ES-I3 (cell line): Measurements from ENCODE around the gene CORO2B.
"Not testable (repeated sequence)": the region's sequence is repeated elsewhere in the genome, so short reads cannot be mapped to it uniquely, and the experiment has no call there.

ENCODE experiments used
- H3K36me3 ChIP-seq: 2 replicates; pipeline ENCODE4 v1.6.1; 2013; ENCODE audit warnings: mild to moderate bottlenecking, low read length, control low read depth, moderate library complexity; ENCODE audit not compliant: insufficient read depth
- H3K4me1 ChIP-seq: 2 replicates; pipeline ENCODE4 v1.6.1; 2013; ENCODE audit warnings: mild to moderate bottlenecking, control low read depth, low read length; ENCODE audit not compliant: insufficient read depth
- H3K9ac ChIP-seq: 2 replicates; pipeline ENCODE4 v1.6.1; 2013; ENCODE audit warnings: low read depth, mild to moderate bottlenecking, low read length, moderate library complexity
- H3K9me3 ChIP-seq: 2 replicates; pipeline ENCODE4 v1.6.1; 2013; ENCODE audit warnings: mild to moderate bottlenecking, low read length, moderate library complexity; ENCODE audit not compliant: control insufficient read depth, insufficient read depth

Gene CORO2B

GRCh38 chr15:68647361-68647760, 68.6 kb downstream of the CORO2B start:
- not testable (repeated sequence) for H3K9ac ChIP-seq, H3K36me3 ChIP-seq, H3K9me3 ChIP-seq, H3K4me1 ChIP-seq

- Histone ChIP-seq H3K4me1 (peaks cover 8% of the 10 kb centered on the region), H3K9ac (peak overlapping the region; percentile 41; the same call in 1 of the 2 replicates), H3K9me3 (no peaks in the 10 kb centered on the region), H3K36me3 (no peaks in the 10 kb centered on the region)
Measured at GRCh38 chr15:68650901-68651709, 72.3 kb downstream of the CORO2B start.

DNA sequence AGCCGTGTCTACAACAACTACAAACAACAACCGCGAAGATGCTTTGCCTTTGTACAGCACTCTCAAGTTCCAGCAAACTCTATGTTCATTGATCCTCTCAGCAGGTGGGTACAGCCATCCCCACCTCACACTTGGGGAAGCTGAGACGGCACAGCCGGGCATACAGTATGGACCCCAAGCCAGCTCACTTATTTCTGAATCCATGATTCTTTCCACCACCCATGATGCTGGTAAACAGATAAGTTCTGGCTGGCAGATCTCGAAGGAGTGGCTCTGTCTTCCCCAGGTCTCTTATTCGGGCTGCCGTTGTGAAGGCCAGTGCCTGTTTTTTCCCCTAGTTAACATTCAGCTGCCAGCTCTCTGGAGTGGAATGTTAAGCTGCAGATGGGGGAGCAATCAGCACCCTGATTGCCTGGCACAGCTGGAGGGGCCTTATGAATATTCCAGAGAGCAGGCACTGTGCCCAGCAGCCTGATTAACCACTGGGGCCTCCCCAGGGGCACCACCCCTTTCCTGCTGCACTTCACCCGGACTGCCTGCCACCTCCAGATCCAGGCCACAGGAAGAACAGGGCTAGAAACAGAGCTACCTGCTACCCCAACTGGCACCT, 73.2 kb downstream of the CORO2B start:
- H3K36me3 ChIP-seq: no peaks in the 10 kb centered on the region
- H3K9me3 ChIP-seq: no peaks in the 10 kb centered on the region
- no peak overlapping the region for H3K9ac ChIP-seq
- H3K4me1 ChIP-seq: peaks cover 8% of the 10 kb centered on the region

DNA sequence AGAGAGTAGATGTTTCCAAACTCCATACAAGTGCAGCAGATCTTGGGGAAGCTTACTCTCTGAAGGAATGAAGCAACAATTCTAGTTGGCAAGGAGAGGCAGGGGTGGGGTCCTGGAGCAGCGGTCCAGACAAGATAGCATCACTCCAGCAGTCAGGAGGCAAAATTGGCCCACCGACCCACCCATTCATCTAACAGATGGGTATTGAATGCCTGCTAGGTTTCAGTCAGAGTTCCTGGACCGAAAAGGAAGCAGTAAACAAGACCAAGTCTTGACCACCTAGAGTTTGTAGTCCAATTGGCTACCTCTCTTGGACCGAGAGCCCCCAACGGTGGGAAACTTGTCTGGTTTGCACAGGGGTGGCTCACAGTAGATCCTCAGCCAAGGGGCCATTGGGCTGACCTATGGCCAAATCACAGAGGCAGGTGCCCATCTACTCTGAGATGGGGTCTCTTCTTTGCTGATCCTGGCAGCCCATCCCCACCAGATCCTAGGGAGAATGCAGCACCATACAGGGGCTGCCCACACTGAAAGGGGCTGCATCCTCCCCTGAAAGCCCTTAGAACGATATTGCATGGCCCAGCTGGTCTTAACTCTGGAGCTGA, 74.3 kb downstream of the CORO2B start:
- Histone ChIP-seq H3K9ac (no peak overlapping the region), H3K36me3 (no peaks in the 10 kb centered on the region), H3K4me1 (peaks cover 8% of the 10 kb centered on the region), H3K9me3 (no peaks in the 10 kb centered on the region)

DNA sequence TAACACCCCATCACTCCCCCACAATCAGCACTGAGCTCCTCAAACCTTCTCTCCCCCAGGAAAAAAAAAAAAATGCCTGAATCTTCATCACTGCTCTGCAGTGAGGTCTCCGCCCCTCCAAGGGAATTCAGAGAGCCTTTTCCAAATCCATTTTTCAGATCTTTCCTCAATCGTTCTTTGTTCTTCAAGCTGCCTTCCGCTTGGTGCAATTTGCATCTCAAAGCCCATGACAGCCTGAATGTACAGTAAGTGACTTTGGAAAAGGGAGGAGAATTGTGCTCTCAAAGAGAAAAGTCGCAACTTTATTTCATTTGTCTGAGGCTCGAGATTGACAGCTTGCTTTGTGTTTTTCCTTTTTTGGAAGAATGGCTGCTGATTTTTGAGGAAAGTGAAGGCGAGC, 75.0 kb downstream of the CORO2B start:
- Histone ChIP-seq H3K9me3 (no peaks in the 10 kb centered on the region), H3K36me3 (no peaks in the 10 kb centered on the region), H3K9ac (no peak overlapping the region), H3K4me1 (peaks cover 8% of the 10 kb centered on the region)

- Histone ChIP-seq H3K9me3 (no peaks in the 10 kb centered on the region), H3K36me3 (no peaks in the 10 kb centered on the region), H3K9ac (no peak overlapping the region), H3K4me1 (peaks cover 8% of the 10 kb centered on the region)
Measured at GRCh38 chr15:68654786-68655560, 76.2 kb downstream of the CORO2B start.

GRCh38 chr15:68655686-68656437, 77.1 kb downstream of the CORO2B start:
- Histone ChIP-seq H3K4me1 (peaks cover 8% of the 10 kb centered on the region), H3K36me3 (no peaks in the 10 kb centered on the region), H3K9ac (no peak overlapping the region), H3K9me3 (no peaks in the 10 kb centered on the region)

DNA sequence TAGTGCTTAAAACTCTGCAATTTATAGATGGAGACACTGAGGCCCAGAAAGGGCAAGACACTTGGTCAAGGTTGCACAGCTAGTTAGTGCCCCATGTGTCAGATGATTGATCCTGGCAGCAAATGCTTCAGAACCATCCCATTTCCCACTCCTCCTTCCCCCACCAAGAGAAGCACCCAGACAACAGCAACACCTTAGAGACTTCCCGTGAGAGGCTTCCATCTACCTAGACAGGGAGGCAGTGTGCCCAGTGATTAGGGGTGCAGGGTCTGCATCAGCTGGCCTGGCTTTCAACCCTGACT, 77.6 kb downstream of the CORO2B start:
- H3K9ac ChIP-seq: no peak overlapping the region
- peaks cover 8% of the 10 kb centered on the region for H3K4me1 ChIP-seq
- no peaks in the 10 kb centered on the region for H3K36me3 ChIP-seq
- no peaks in the 10 kb centered on the region for H3K9me3 ChIP-seq

- Histone ChIP-seq H3K36me3 (no peaks in the 10 kb centered on the region), H3K9me3 (no peaks in the 10 kb centered on the region), H3K4me1 (peaks cover 8% of the 10 kb centered on the region), H3K9ac (no peak overlapping the region)
Measured at GRCh38 chr15:68658151-68658550, 79.4 kb downstream of the CORO2B start.

- H3K9ac ChIP-seq: no peak overlapping the region
- H3K36me3 ChIP-seq: no peaks in the 10 kb centered on the region
- H3K4me1 ChIP-seq: peaks cover 5% of the 10 kb centered on the region
Measured at GRCh38 chr15:68658641-68659358, 80.0 kb downstream of the CORO2B start.

DNA sequence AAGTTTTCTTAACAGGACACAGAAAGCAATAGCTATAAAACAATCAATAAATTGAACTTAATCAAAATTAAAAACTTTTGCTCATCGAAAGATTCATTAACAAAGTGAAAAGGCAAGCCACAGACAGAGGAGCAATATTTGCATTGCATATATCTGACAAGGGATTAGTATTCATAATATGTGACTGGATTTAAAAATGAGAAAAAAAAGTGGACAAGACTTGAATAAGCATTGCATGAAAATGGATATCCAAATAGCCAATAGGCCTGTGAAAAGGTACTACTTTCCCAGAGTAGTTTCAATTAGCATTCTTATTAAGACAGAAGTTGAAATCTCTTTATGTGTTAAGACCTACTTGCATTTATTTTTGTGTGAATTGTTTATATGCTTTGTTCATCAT, 84.7 kb downstream of the CORO2B start:
- H3K36me3 ChIP-seq: no peaks in the 10 kb centered on the region
- no peaks in the 10 kb centered on the region for H3K9me3 ChIP-seq
- H3K4me1 ChIP-seq: peaks cover 11% of the 10 kb centered on the region; the same call in 1 of the 2 replicates
- no peak overlapping the region for H3K9ac ChIP-seq

More at GRCh38 chr15:68658641-68659358, 80.0 kb downstream of the CORO2B start:
- no peaks in the 10 kb centered on the region for H3K9me3 ChIP-seq

DNA sequence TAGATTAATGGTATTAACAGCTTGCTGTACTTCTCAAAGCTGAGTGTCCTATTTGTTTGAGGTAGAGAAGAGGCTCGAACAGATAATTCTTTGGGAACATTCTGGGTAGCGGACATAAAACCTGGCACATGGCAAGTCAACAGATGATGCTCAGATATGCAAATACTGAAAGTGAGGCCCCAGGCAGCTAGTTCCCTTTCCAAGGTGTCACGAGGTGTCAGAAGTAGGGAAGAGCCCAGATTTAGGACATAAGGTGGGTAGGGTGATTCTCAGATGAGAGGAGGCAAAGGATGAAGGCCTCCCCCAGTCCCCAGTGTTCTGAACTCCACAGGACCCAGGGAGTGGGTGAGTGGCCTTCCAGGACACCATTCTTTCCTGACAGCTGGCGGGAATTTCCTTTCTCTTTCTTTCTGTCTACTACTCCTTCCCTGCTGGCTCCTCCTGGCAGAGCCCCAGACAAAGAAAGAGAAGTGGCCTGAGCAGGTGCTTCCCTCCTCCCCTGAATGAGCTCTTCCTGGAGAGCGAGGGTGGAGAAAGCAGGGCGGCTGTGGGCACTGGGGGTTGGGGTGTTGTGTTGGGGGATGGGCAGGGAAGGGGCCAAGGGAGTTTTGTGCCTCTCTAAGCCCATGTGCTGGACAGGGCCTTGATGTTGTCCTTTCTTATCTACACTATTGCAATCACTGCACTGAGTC, 87.5 kb downstream of the CORO2B start:
- Histone ChIP-seq H3K9me3 (no peaks in the 10 kb centered on the region), H3K4me1 (peaks cover 11% of the 10 kb centered on the region; the same call in 1 of the 2 replicates), H3K9ac (no peak overlapping the region), H3K36me3 (no peaks in the 10 kb centered on the region)

- no peaks in the 10 kb centered on the region for H3K9me3 ChIP-seq
- no peak overlapping the region for H3K9ac ChIP-seq
- H3K4me1 ChIP-seq: peaks cover 11% of the 10 kb centered on the region; the same call in 1 of the 2 replicates
- H3K36me3 ChIP-seq: no peaks in the 10 kb centered on the region
Measured at GRCh38 chr15:68666812-68667450, 88.1 kb downstream of the CORO2B start.
